Upper lobe of left lung (tissue), 4 donors: ENCODE results near the gene DDX31.

Source experiments
- CTCF ChIP-seq, 6 experiments: fragments of 450-650 bp in 4 of 6; fragments of 200-600 bp in 2 of 6; sonication (generic) in 2 of 6; IDR thresholded peaks; one replicate each; pipeline ENCODE4 v1.5.1; 2016 to 2019; ENCODE audit warnings: antibody characterized with exemption in 6 of 6
- EP300 ChIP-seq, 4 donors: sonication (generic); formaldehyde crosslinking; IDR thresholded peaks; one replicate each; pipeline ENCODE4 v1.5.1; 2017; ENCODE audit warnings: antibody characterized with exemption in 4 of 4, control low read depth in 2 of 4
- POLR2A ChIP-seq, 4 donors: fragments of 450-650 bp; IDR thresholded peaks; one replicate each; pipeline ENCODE4 v1.5.1; 2016 to 2017; ENCODE audit warnings: antibody characterized with exemption in 4 of 4, mild to moderate bottlenecking in 2 of 4
- POLR2AphosphoS5 ChIP-seq, 2 donors: sonication (generic); formaldehyde crosslinking; IDR thresholded peaks; one replicate each; pipeline ENCODE4 v1.5.1; 2017; ENCODE audit warnings: antibody characterized with exemption in 2 of 2

DNA sequence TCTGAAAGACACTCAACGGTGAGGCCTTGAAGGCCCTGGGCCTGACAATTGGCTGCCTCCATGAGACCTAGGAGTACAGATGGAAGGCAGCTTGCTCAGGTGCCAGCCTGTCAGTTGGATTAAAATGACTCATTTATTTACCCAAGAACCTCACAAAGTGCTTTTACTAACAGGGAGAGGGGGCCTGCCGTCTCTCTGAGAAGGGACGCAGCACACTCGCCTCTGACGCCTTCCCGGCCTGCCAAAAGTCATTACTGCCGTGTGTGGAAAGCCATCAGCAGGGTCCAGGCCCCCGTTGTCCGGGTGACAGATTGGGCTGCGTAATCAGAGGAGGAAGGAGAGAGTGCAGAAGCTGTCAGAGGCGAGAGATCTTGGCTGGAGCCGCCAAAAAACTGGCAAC lies 32.4 kb downstream of the DDX31 start:
- TF ChIP-seq CTCF (IDR thresholded peaks at IDR 0.05): no peak
- no peak for TF ChIP-seq POLR2AphosphoS5 (IDR thresholded peaks at IDR 0.05)
- TF ChIP-seq POLR2A (IDR thresholded peaks at IDR 0.05): no peak
- TF ChIP-seq EP300 (IDR thresholded peaks at IDR 0.05): no peak
